Measurements from ENCODE around the gene NADSYN1.

DNA sequence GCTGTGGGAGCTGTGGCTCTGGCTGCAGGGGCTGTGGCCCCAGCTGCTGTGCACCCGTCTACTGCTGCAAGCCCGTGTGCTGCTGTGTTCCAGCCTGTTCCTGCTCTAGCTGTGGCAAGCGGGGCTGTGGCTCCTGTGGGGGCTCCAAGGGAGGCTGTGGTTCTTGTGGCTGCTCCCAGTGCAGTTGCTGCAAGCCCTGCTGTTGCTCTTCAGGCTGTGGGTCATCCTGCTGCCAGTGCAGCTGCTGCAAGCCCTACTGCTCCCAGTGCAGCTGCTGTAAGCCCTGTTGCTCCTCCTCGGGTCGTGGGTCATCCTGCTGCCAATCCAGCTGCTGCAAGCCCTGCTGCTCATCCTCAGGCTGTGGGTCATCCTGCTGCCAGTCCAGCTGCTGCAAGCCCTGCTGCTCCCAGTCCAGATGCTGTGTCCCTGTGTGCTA lies 95.7 kb downstream of the NADSYN1 start:
- TF ChIP-seq, protein P1, sequence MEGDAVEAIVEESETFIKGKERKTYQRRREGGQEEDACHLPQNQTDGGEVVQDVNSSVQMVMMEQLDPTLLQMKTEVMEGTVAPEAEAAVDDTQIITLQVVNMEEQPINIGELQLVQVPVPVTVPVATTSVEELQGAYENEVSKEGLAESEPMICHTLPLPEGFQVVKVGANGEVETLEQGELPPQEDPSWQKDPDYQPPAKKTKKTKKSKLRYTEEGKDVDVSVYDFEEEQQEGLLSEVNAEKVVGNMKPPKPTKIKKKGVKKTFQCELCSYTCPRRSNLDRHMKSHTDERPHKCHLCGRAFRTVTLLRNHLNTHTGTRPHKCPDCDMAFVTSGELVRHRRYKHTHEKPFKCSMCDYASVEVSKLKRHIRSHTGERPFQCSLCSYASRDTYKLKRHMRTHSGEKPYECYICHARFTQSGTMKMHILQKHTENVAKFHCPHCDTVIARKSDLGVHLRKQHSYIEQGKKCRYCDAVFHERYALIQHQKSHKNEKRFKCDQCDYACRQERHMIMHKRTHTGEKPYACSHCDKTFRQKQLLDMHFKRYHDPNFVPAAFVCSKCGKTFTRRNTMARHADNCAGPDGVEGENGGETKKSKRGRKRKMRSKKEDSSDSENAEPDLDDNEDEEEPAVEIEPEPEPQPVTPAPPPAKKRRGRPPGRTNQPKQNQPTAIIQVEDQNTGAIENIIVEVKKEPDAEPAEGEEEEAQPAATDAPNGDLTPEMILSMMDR (IDR thresholded peaks at IDR 0.05; ENCODE audit: low read depth, low read length) = no peak
- TF ChIP-seq EZH2phosphoT487 (IDR thresholded peaks at IDR 0.05; ENCODE audit: low read depth) = no peak
